MCF 10A (cell line): ENCODE data around the gene FKBP5. TPM values are rescaled to one million over a fixed set of nuclear protein-coding genes. Genes with fewer than 3 reads are reported as not detected.

Source experiments
- BruUV-seq: library from RNA; stranded (reverse); fragments of 400-500 nt; replicated peaks from 2 replicates; lab custom pipeline; 2021; lab: Mats Ljungman, UMichigan
- CTCF ChIA-PET: fragments of 300-600 bp; sonication (Branson Sonifier 250); formaldehyde crosslinking; extraction: SDS; loops from one replicate; lab custom pipeline; 2021; ENCODE audit warnings: antibody characterized with exemption, inconsistent platforms; lab: Yijun Ruan, JAX
- POLR2A ChIA-PET: fragments of 300-600, 350-650 bp; sonication (Branson Sonifier 250); formaldehyde crosslinking; extraction: SDS; loops from one replicate; lab custom pipeline; 2020; ENCODE audit warnings: antibody characterized with exemption, inconsistent platforms; lab: Yijun Ruan, JAX
- DNase-seq: peaks from one replicate; pipeline ENCODE4 v3.0.0-alpha.2; 2018; ENCODE audit not compliant: unreplicated experiment
- H3K27ac Mint-ChIP-seq: one replicate; pipeline ENCODE4 v1.8.0; 2022; ENCODE audit warnings: mild to moderate bottlenecking, low read depth, mixed read lengths; ENCODE audit not compliant: unreplicated experiment
- H3K27me3 Mint-ChIP-seq: one replicate; pipeline ENCODE4 v1.8.0; 2022; ENCODE audit warnings: mixed read lengths; ENCODE audit not compliant: insufficient read depth, unreplicated experiment
- H3K36me3 Mint-ChIP-seq: one replicate; pipeline ENCODE4 v1.8.0; 2022; ENCODE audit warnings: mild to moderate bottlenecking, moderate library complexity, mixed read lengths; ENCODE audit not compliant: insufficient read depth, unreplicated experiment
- H3K4me1 Mint-ChIP-seq: one replicate; pipeline ENCODE4 v1.8.0; 2022; ENCODE audit warnings: mixed read lengths; ENCODE audit not compliant: insufficient read depth, unreplicated experiment
- H3K4me3 Mint-ChIP-seq: one replicate; pipeline ENCODE4 v1.8.0; 2022; ENCODE audit warnings: mild to moderate bottlenecking, moderate library complexity, mixed read lengths; ENCODE audit not compliant: unreplicated experiment
- H3K9me3 Mint-ChIP-seq: one replicate; pipeline ENCODE4 v1.8.0; 2022; ENCODE audit warnings: mixed read lengths; ENCODE audit not compliant: unreplicated experiment
- intact Hi-C: fragments of 100-400 bp; cut with micrococcal nuclease; formaldehyde crosslinking; loops from 2 replicates; pipeline ENCODE4 v1.14.1; 2022
- total RNA-seq: library from RNA; stranded (reverse); gene quantifications from 2 replicates; pipeline ENCODE4 v1.2.3, GENCODE V29; 2022
- TF ChIP-seq, protein P1 (sequence below): fragments of 200-600 bp; IDR thresholded peaks from one replicate; pipeline ENCODE4 v1.8.0; 2022; ENCODE audit warnings: antibody characterized with exemption, mild to moderate bottlenecking; ENCODE audit not compliant: unreplicated experiment

Gene FKBP5
- total RNA-seq, 1 experiment from 2014 or later = 387 TPM

- intact Hi-C loops = no loop called here
- H3K9me3 Mint-ChIP-seq = no peaks in the 10 kb centered on the region
- H3K27ac Mint-ChIP-seq = peak overlapping the region; percentile 81
- peaks cover 100% of the 10 kb centered on the region for H3K36me3 Mint-ChIP-seq
- ChIA-PET CTCF (interaction anchor here (0.6 to 3.0 kb wide), 4 partner anchors 21 to 117 kb away, joined by 4 to 22 read pairs (median 4); partner anchors contain the start of gene ARMC12), POLR2A (interaction anchor here (0.5 to 5.5 kb wide), 23 partner anchors 11 to 280 kb away, joined by 3 to 31 read pairs (median 4); no protein-coding TSS in a partner anchor)
- H3K27me3 Mint-ChIP-seq = no peaks in the 10 kb centered on the region
- H3K4me1 Mint-ChIP-seq = peaks cover 42% of the 10 kb centered on the region
- no peak for DNase-seq
- H3K4me3 Mint-ChIP-seq = peak overlapping the region; percentile 19
- TF ChIP-seq, protein P1, sequence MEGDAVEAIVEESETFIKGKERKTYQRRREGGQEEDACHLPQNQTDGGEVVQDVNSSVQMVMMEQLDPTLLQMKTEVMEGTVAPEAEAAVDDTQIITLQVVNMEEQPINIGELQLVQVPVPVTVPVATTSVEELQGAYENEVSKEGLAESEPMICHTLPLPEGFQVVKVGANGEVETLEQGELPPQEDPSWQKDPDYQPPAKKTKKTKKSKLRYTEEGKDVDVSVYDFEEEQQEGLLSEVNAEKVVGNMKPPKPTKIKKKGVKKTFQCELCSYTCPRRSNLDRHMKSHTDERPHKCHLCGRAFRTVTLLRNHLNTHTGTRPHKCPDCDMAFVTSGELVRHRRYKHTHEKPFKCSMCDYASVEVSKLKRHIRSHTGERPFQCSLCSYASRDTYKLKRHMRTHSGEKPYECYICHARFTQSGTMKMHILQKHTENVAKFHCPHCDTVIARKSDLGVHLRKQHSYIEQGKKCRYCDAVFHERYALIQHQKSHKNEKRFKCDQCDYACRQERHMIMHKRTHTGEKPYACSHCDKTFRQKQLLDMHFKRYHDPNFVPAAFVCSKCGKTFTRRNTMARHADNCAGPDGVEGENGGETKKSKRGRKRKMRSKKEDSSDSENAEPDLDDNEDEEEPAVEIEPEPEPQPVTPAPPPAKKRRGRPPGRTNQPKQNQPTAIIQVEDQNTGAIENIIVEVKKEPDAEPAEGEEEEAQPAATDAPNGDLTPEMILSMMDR = no peak
- BruUV-seq = no TSS peak
These were observed 46.1 kb downstream of the FKBP5 start for GRCh38 chr6:35642471-35643161.

DNA sequence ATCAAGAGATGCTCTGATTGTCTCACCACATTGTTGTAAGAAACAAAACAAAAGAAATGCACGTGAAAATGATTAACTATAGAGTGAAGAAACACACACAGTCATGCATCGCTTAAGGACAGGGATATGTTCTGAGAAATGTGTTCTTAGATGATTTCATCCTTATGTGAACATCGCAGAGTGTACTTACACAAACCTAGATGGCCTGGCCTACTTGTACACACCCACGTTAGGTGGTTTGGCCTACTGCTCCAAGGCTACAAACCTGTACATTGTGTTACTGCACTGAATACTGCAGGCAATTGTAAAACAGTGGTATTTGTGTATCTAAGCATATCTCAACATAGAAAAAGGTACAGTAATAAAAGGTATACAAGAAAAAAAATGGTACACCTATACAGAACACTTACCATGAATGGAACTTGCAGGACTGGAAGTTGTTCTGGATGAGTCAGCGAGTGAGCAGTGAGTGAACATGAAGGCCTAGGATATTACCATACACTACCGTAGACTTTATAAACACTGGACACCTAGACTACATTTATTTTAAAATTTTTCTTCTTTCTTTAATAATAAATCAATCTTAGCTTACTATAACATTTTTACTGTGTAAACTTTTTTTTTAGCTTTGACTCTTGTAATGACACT lies 48.6 kb downstream of the FKBP5 start:
- H3K36me3 Mint-ChIP-seq = peaks cover 100% of the 10 kb centered on the region
- H3K4me3 Mint-ChIP-seq = no peak overlapping the region
- intact Hi-C loops = no loop called here
- TF ChIP-seq, protein P1 = no peak
- peaks cover 37% of the 10 kb centered on the region for H3K4me1 Mint-ChIP-seq
- no peaks in the 10 kb centered on the region for H3K9me3 Mint-ChIP-seq
- peak overlapping the region; percentile 19 for H3K27ac Mint-ChIP-seq
- H3K27me3 Mint-ChIP-seq = no peaks in the 10 kb centered on the region
- POLR2A ChIA-PET = interaction anchor here (0.7 to 5.5 kb wide), 12 partner anchors 9 to 93 kb away, joined by 3 to 26 read pairs (median 4); no protein-coding TSS in a partner anchor
- CTCF ChIA-PET = interaction anchor here (0.7 to 3.0 kb wide), 2 partner anchors 96 to 97 kb away, joined by 3 to 22 read pairs; partner anchors contain the start of gene ARMC12
- no TSS peak for BruUV-seq
- no peak for DNase-seq

DNA sequence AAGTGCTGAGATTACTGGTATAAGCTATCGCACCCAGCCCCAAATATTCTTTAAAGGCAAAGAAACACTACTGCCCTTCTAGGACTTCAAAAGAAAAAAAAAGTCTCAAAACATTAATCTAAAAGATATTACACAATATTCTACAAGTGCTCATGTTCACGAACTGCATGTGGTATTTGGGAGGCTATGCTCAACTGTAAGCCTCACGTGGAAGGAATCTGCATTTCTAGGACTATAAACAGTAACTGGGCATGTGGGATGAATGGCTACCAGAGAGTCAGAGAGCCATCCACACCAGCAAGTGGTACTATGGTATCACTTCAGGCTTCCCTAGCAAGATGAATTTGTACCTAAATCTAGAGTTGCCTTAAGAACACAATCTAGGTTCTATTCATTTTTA lies 50.0 kb downstream of the FKBP5 start:
- no peaks in the 10 kb centered on the region for H3K9me3 Mint-ChIP-seq
- no peaks in the 10 kb centered on the region for H3K27me3 Mint-ChIP-seq
- H3K27ac Mint-ChIP-seq = peak overlapping the region; percentile 27
- no TSS peak for BruUV-seq
- peaks cover 37% of the 10 kb centered on the region for H3K4me1 Mint-ChIP-seq
- H3K4me3 Mint-ChIP-seq = no peak overlapping the region
- DNase-seq = no peak
- ChIA-PET POLR2A (interaction anchor here (1.0 to 5.5 kb wide), 7 partner anchors 9 to 94 kb away, joined by 3 to 26 read pairs (median 9); no protein-coding TSS in a partner anchor), CTCF (interaction anchor here (0.5 to 1.8 kb wide), 4 partner anchors 25 to 339 kb away, joined by 3 to 7 read pairs (median 4); partner anchors contain the start of gene ARMC12)
- TF ChIP-seq, protein P1 = no peak
- intact Hi-C loops = no loop called here
- H3K36me3 Mint-ChIP-seq = peaks cover 100% of the 10 kb centered on the region

GRCh38 chr6:35637911-35638310 lies 50.8 kb downstream of the FKBP5 start:
- Mint-ChIP-seq H3K9me3 (no peaks in the 10 kb centered on the region), H3K27me3 (no peaks in the 10 kb centered on the region), H3K36me3 (peaks cover 100% of the 10 kb centered on the region), H3K4me3 (no peak overlapping the region), H3K27ac (peak overlapping the region; percentile 27), H3K4me1 (peaks cover 29% of the 10 kb centered on the region)
- ChIA-PET CTCF (interaction anchor here (0.6 to 1.8 kb wide), 5 partner anchors 10 to 245 kb away, joined by 3 to 7 read pairs (median 4); partner anchors contain the start of gene ARMC12), POLR2A (interaction anchor here (0.6 to 2.0 kb wide), 9 partner anchors 8 to 95 kb away, joined by 3 to 10 read pairs (median 6); no protein-coding TSS in a partner anchor)
- BruUV-seq = no TSS peak
- TF ChIP-seq, protein P1 = no peak
- intact Hi-C loops = no loop called here
- no peak for DNase-seq
